Lower lobe of right lung (tissue), 2 donors: Measurements from ENCODE around the gene NPRL2. TPM values are rescaled to one million over a fixed set of nuclear protein-coding genes. Genes with fewer than 3 reads are reported as not detected.

Source experiments
- ATAC-seq, 2 donors: fragments of 200-7000 bp; cut with Tn5 transposase; one replicate each; pipeline ENCODE4 v1.9.1; 2020 to 2022; ENCODE audit warnings: mild to moderate bottlenecking in 2 of 2, moderate library complexity in 2 of 2
- DNase-seq: peaks from one replicate; pipeline ENCODE4 v3.0.0-alpha.2; 2020
- H3K27ac ChIP-seq: fragments of 200-600 bp; one replicate; pipeline ENCODE4 v1.8.0; 2022
- H3K27me3 ChIP-seq: fragments of 200-600 bp; one replicate; pipeline ENCODE4 v1.8.0; 2022; ENCODE audit warnings: low read depth
- H3K36me3 ChIP-seq: fragments of 200-600 bp; one replicate; pipeline ENCODE4 v1.8.0; 2022; ENCODE audit warnings: mild to moderate bottlenecking
- H3K4me1 ChIP-seq: fragments of 200-600 bp; one replicate; pipeline ENCODE4 v1.8.0; 2022
- H3K4me3 ChIP-seq: fragments of 200-600 bp; one replicate; pipeline ENCODE4 v1.8.0; 2022; ENCODE audit warnings: mild to moderate bottlenecking
- H3K9me3 ChIP-seq: fragments of 200-600 bp; one replicate; pipeline ENCODE4 v1.8.0; 2022
- CTCF ChIP-seq: fragments of 200-600 bp; IDR thresholded peaks from one replicate; pipeline ENCODE4 v1.8.0; 2022; ENCODE audit warnings: antibody characterized with exemption, mild to moderate bottlenecking
- intact Hi-C: fragments of 100-400 bp; cut with DNase I; formaldehyde crosslinking; loops from one replicate; pipeline ENCODE4 v1.11.0; 2022
- total RNA-seq: library from RNA; stranded (reverse); fragmentation: NEBNext Ultra II Directional; extraction: Animal tissue kit (Norgen Biotek cat#: 25700); gene quantifications from one replicate; pipeline ENCODE4 v1.2.1, GENCODE V29; 2021
- donor health status: DM: no; HTN: yes; CAD: no; lungs with severe emphysema.

Gene NPRL2
- total RNA-seq, 1 donor from 2014 or later: 17.7 TPM

- peaks cover 7% of the 10 kb centered on the region for H3K36me3 ChIP-seq
- ATAC-seq: no peak
- no peak for DNase-seq
- TF ChIP-seq CTCF: no peak
- intact Hi-C loops: no loop called here
- H3K4me3 ChIP-seq: no peak overlapping the region
- no peaks in the 10 kb centered on the region for H3K27me3 ChIP-seq
- H3K9me3 ChIP-seq: no peaks in the 10 kb centered on the region
- no peaks in the 10 kb centered on the region for H3K4me1 ChIP-seq
- no peak overlapping the region for H3K27ac ChIP-seq
Observed at GRCh38 chr3:50371133-50371685, 20.6 kb upstream of the NPRL2 start.

GRCh38 chr3:50370594-50370993 is 20.0 kb upstream of the NPRL2 start:
- ATAC-seq: no peak

GRCh38 chr3:50369012-50369670 is 18.6 kb upstream of the NPRL2 start:
- H3K4me3 ChIP-seq: no peak overlapping the region
- no peak for TF ChIP-seq CTCF
- no peak overlapping the region for H3K27ac ChIP-seq
- no peaks in the 10 kb centered on the region for H3K9me3 ChIP-seq
- DNase-seq: no peak
- peaks cover 12% of the 10 kb centered on the region for H3K4me1 ChIP-seq
- no peak for ATAC-seq
- intact Hi-C loops: no loop called here
- peaks cover 11% of the 10 kb centered on the region for H3K36me3 ChIP-seq
- H3K27me3 ChIP-seq: no peaks in the 10 kb centered on the region

More at GRCh38 chr3:50370594-50370993, 20.0 kb upstream of the NPRL2 start:
- no peak overlapping the region for H3K4me3 ChIP-seq
- TF ChIP-seq CTCF: no peak
- H3K4me1 ChIP-seq: peaks cover 2% of the 10 kb centered on the region
- no peaks in the 10 kb centered on the region for H3K27me3 ChIP-seq
- no peak overlapping the region for H3K27ac ChIP-seq
- no peak for DNase-seq
- peaks cover 11% of the 10 kb centered on the region for H3K36me3 ChIP-seq
- H3K9me3 ChIP-seq: no peaks in the 10 kb centered on the region
- intact Hi-C loops: no loop called here

- peak overlapping the region; percentile 61 for H3K4me3 ChIP-seq
- ATAC-seq: no peak
- peak overlapping the region; percentile 49 for H3K27ac ChIP-seq
- intact Hi-C loops: no loop called here
- H3K4me1 ChIP-seq: peaks cover 12% of the 10 kb centered on the region
- H3K36me3 ChIP-seq: peaks cover 11% of the 10 kb centered on the region
- no peaks in the 10 kb centered on the region for H3K9me3 ChIP-seq
- DNase-seq: no peak
- no peak for TF ChIP-seq CTCF
- H3K27me3 ChIP-seq: no peaks in the 10 kb centered on the region
Observed at GRCh38 chr3:50365842-50366220, 15.3 kb upstream of the NPRL2 start.

- TF ChIP-seq CTCF: no peak
- Histone ChIP-seq H3K4me1 (peaks cover 12% of the 10 kb centered on the region), H3K9me3 (no peaks in the 10 kb centered on the region), H3K27ac (peak overlapping the region; percentile 49), H3K4me3 (peak overlapping the region; percentile 61), H3K36me3 (peaks cover 11% of the 10 kb centered on the region), H3K27me3 (no peaks in the 10 kb centered on the region)
- intact Hi-C loops: no loop called here
- ATAC-seq (peak; percentile 79 to 84), DNase-seq (peak; percentile 89)
Observed at GRCh38 chr3:50365080-50365841, 14.7 kb upstream of the NPRL2 start.
